Effector memory CD4-positive, alpha-beta T cell (primary cell): Measurements from ENCODE around the gene TRAF4.

Source experiments
- DNase-seq, 3 donors: peaks; one replicate each; pipeline ENCODE4 v3.0.0-alpha.2; 2020
- H3K27ac ChIP-seq: 2 replicates; pipeline ENCODE4 v1.7.0; 2013; ENCODE audit warnings: mild to moderate bottlenecking, low read length, moderate library complexity; ENCODE audit not compliant: insufficient read depth, poor library complexity, severe bottlenecking
- H3K27me3 ChIP-seq: replicated peaks from 2 replicates; pipeline ENCODE4 v1.7.0; 2013; ENCODE audit warnings: mild to moderate bottlenecking, low read length; ENCODE audit not compliant: insufficient read depth, control insufficient read depth, poor library complexity, severe bottlenecking
- H3K36me3 ChIP-seq: 2 replicates; pipeline ENCODE4 v1.7.0; 2013; ENCODE audit warnings: mild to moderate bottlenecking, low read length, moderate library complexity; ENCODE audit not compliant: control insufficient read depth, insufficient read depth
- H3K4me1 ChIP-seq: 2 replicates; pipeline ENCODE4 v1.7.0; 2013; ENCODE audit warnings: low read length, mild to moderate bottlenecking; ENCODE audit not compliant: control insufficient read depth, insufficient read depth, poor library complexity, severe bottlenecking
- H3K4me3 ChIP-seq: 2 replicates; pipeline ENCODE4 v1.7.0; 2013; ENCODE audit warnings: low read length, low read depth, mild to moderate bottlenecking; ENCODE audit not compliant: insufficient read depth, poor library complexity, severe bottlenecking
- H3K9me3 ChIP-seq: 2 replicates; pipeline ENCODE4 v1.7.0; 2013; ENCODE audit warnings: mild to moderate bottlenecking, low read length, moderate library complexity; ENCODE audit not compliant: control insufficient read depth
- total RNA-seq, 3 donors: gene quantifications; one replicate each; lab custom pipeline; 2026; lab: John Stamatoyannopoulos, UW

TRAF4 gene
- total RNA-seq, result 98.6 to 211 (median 158) reads per million in 3 donors

GRCh38 chr17:28743243-28744103 lies at the start of gene TRAF4:
TSS of gene TRAF4 (plus strand) at chr17:28744011. CDS start at chr17:28744113, 102 bp downstream.
- Histone ChIP-seq H3K9me3 (no peaks in the 10 kb centered on the region), H3K27ac (peak within 1 kb of the TSS; percentile 91), H3K27me3 (no peaks in the 10 kb centered on the region), H3K4me3 (peak within 1 kb of the TSS; percentile 73), H3K36me3 (peaks cover 10% of the 10 kb centered on the region), H3K4me1 (peaks cover 30% of the 10 kb centered on the region)
- peak; percentile 57 to 68 (median 62) for DNase-seq

- H3K36me3 ChIP-seq, result peaks cover 92% of the 10 kb centered on the region
- no peak overlapping the region for H3K4me3 ChIP-seq
- H3K4me1 ChIP-seq, result no peaks in the 10 kb centered on the region
- H3K9me3 ChIP-seq, result no peaks in the 10 kb centered on the region
- DNase-seq, result no peak
- H3K27ac ChIP-seq, result no peak overlapping the region
- H3K27me3 ChIP-seq, result no peaks in the 10 kb centered on the region
Observed at GRCh38 chr17:28698253-28698941, 45.4 kb upstream of the TRAF4 start.

GRCh38 chr17:28700278-28700677 lies 43.5 kb upstream of the TRAF4 start:
- H3K4me1 ChIP-seq, result no peaks in the 10 kb centered on the region
- no peaks in the 10 kb centered on the region for H3K9me3 ChIP-seq
- DNase-seq, result no peak
- no peak overlapping the region for H3K27ac ChIP-seq
- peaks cover 73% of the 10 kb centered on the region for H3K36me3 ChIP-seq
- H3K27me3 ChIP-seq, result no peaks in the 10 kb centered on the region
- H3K4me3 ChIP-seq, result no peak overlapping the region

- H3K9me3 ChIP-seq, result no peaks in the 10 kb centered on the region
- no peaks in the 10 kb centered on the region for H3K4me1 ChIP-seq
- no peaks in the 10 kb centered on the region for H3K27me3 ChIP-seq
- DNase-seq, result no peak
- H3K27ac ChIP-seq, result no peak overlapping the region
- peaks cover 76% of the 10 kb centered on the region for H3K36me3 ChIP-seq
- H3K4me3 ChIP-seq, result no peak overlapping the region
Observed at GRCh38 chr17:28700830-28701492, 42.9 kb upstream of the TRAF4 start.

GRCh38 chr17:28702026-28702751 lies 41.6 kb upstream of the TRAF4 start:
- DNase-seq, result no peak
- Histone ChIP-seq H3K9me3 (no peaks in the 10 kb centered on the region), H3K27me3 (no peaks in the 10 kb centered on the region), H3K27ac (no peak overlapping the region), H3K36me3 (peaks cover 64% of the 10 kb centered on the region), H3K4me3 (no peak overlapping the region), H3K4me1 (no peaks in the 10 kb centered on the region)

- Histone ChIP-seq H3K27me3 (no peaks in the 10 kb centered on the region), H3K4me3 (no peak overlapping the region), H3K4me1 (no peaks in the 10 kb centered on the region), H3K9me3 (no peaks in the 10 kb centered on the region), H3K27ac (no peak overlapping the region), H3K36me3 (peaks cover 58% of the 10 kb centered on the region)
- no peak for DNase-seq
Observed at GRCh38 chr17:28702752-28703150, 41.1 kb upstream of the TRAF4 start.

- H3K27ac ChIP-seq, result no peak overlapping the region
- no peak for DNase-seq
- no peak overlapping the region for H3K4me3 ChIP-seq
- H3K27me3 ChIP-seq, result no peaks in the 10 kb centered on the region
- peaks cover 49% of the 10 kb centered on the region for H3K36me3 ChIP-seq
- H3K9me3 ChIP-seq, result no peaks in the 10 kb centered on the region
- H3K4me1 ChIP-seq, result no peaks in the 10 kb centered on the region
Observed at GRCh38 chr17:28703552-28704218, 40.1 kb upstream of the TRAF4 start.

- no peak overlapping the region for H3K27ac ChIP-seq
- no peaks in the 10 kb centered on the region for H3K27me3 ChIP-seq
- peaks cover 43% of the 10 kb centered on the region for H3K36me3 ChIP-seq
- no peak for DNase-seq
- no peaks in the 10 kb centered on the region for H3K9me3 ChIP-seq
- no peaks in the 10 kb centered on the region for H3K4me1 ChIP-seq
- H3K4me3 ChIP-seq, result no peak overlapping the region
Observed at GRCh38 chr17:28704219-28704858, 39.5 kb upstream of the TRAF4 start.
